DMS53 treated with DMSO at 0.1 percent for 48 hours (cell line): ENCODE data around the gene PLEKHA6.

Experiments
- DNase-seq: peaks from one replicate; lab custom pipeline; 2025; ENCODE audit not compliant: unreplicated experiment; lab: John Stamatoyannopoulos, UW

The PLEKHA6 gene

DNA sequence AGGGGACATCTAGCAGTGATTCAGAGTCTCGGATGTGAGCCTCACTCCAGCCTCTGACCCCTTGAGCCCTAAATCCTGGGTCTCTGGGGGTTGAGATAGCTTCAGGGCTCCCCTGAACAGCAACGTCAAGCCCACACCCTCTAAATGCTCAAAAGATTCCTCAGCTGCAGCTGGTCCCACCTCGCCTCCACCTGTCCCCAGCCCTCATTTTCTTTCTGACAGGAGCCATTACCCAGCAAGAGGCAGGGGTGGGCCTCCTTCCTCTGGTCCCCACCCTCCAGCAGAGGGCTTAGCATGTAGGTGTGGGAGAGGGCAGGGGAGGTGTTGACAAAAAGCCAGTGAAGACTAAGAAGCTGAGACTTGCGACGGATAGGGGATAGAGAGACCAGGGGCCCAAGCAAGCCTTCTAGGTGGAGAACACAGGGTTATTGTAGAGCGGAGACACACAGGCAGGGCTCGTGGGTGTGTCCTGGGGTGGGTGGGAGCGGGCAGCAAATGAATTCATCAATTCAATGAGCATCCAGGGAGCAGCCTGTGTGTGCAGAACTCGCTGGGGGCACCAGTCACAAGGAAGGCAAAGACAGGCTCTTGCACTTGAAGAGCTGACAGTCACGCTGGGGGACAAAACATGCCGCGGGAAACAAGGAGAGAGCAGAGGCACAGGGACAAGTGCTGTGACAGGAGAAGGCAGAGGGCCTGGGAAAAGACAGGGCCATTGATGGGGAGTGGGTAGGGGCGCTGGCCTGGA, 97.0 kb downstream of the PLEKHA6 start:
- no peak for DNase-seq

DNA sequence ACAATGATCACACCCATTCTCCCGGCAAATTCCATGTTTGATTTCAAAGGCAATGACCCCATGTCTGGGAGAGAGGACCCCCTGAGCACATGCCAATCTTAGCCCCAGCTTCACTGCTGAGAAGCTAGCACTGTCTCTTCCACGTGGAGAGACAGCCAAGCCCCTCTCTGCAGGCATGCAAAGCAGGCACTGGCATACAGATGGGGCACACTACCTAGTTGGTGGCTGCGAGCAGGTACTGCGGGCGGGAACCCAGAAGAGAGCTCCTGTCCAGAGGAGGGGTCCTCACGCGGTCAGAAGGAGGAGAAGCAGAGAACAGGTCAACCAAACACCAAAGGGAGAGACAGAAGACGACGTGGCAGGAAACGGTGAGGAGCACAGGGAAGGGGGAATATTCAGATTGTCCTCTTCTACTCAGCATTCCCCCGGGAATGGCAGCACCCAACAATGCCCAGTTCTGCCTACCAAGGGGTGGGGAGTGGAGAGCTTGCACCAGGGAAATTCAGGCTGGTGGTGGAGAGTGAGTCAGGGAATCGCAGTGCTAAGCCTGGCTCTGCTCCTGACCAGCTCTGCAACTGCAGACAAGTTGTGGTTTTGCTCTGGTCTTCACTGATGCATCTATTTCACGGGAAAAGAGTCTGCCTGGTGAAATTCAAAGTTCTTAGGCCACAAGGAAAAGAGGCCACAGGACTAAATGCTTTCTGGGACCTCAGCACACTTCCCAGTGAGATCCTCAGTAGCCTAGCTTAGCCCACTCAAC, 97.8 kb downstream of the PLEKHA6 start:
- no peak for DNase-seq

DNA sequence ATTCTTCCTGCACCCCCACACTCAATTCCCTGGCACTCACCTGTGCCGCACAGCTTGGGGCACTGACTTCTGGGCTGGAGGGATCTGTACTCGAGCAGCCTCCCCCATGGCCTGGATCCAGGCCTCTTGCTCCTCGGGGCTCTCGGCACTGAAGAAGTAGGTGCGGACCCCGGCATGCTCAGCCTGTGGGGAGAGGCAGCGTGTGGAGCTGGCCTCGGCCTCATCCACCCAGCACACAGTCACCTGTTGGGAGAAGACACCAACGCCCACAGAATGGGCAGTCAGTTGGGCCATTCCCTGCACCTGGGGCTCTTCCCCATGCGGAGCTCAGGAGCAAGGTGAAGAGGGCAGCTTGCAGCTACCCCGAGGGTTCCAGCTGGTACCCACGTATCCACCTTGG, 98.5 kb downstream of the PLEKHA6 start:
- DNase-seq: no peak

DNA sequence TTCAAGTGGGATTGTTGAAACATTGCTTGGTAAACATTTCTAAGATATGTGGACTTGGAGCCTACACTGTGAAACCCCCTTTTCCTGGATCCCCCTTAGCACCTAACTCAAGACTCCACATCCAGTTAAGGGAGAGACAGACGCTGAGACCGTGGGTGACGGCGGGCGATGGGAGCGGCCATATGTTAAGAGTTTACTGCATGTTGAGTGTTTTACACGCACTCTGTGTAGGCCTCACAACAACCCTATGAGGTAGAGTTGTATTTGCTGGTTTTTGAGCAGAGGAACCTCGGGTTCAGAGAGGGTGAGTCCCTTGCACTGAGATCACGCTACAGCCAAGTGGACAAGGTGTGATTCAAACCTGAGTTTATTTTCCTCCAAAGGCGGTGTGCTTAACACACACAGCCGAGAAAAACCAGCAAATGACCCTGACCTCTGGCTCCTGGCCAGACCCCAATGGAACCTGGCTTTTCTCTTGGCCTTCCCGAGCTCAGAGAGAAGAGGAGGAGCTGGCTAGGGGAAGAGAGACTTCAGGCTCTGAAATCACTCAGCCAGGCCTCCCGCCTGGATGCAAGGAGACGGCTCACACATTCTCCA, 99.0 kb downstream of the PLEKHA6 start:
- DNase-seq: no peak

DNA sequence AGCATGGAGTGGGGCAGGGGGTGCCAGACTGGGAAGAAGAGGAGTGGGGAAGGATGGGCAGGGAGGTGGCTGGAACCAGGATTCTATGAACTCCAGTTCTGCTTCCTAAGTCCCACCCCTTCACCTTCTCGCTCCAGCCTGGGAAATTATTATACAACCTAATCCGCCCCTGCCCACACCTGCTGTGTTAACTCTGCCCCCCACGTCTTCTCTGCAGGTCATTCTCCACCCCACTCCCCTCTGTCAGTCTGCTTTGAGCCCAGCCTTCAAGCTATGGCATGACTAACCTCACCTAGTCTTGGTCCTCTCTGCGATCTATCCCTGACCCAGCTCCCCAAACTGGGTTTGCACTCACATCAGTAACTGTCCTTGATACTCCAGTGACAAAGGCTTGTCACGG, 99.9 kb downstream of the PLEKHA6 start:
- DNase-seq: no peak

DNA sequence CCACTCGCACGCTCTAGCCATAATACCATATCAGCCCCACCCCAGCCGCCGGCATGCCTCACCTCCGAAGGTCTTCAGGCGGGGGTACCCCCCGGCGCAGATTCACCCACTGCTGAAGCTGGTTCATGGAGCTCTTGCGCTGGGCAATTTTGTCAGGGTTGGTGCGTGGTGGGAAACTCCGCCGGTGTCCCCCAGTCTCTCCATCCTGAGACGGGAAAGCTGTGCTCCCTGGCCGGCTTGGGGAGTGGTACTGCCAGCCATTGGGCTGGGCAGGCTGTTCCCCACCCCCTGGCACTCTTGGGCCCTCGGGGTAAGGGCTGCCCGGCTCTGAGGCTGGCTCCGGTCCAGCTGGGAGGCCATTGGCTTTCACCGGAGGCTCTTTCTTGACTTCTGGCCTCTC, 100.5 kb downstream of the PLEKHA6 start:
- DNase-seq: no peak

DNA sequence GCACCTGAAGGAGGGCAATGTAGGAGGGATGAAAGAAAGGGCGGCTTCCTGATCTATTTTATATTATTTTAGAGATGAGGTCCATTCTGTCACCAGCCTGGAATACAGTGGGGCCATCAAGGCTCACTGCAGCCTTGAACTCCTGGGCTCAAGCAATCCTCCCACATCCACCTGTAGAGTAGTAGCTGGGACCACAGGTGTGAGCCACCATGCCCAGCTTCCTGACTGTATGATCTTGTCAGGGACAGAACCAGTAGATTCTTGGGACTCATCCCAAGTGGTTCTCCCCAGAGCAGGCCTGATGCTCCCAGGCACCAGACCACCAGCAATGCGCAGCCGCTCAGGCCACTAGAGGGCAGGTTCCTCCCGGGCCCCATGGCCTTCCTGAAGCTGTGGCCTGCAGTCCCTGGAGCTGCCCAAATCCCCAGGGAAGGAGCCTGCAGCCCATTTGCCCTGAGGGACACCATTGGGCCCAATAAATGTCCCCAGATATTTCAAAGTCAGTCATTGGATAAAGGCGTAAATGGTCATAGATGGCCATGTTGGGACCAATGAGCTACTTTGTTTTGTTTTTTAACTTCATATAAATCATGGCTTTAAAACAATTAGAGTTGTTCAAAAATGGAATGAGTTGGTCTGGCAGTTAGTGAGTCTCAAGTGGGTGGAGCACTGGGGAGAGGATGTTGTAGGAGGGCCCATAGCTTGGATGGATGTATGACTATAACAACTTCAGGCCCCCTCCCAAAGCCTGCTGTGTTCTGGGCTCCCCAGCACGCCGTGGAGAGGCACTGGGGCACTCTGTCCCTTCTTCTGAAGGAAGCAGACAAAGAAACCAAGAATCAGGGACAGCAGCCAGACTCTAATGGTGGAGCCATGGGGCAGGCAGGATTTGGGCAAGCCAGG, 101.3 kb downstream of the PLEKHA6 start:
- DNase-seq: peak; percentile 27

DNA sequence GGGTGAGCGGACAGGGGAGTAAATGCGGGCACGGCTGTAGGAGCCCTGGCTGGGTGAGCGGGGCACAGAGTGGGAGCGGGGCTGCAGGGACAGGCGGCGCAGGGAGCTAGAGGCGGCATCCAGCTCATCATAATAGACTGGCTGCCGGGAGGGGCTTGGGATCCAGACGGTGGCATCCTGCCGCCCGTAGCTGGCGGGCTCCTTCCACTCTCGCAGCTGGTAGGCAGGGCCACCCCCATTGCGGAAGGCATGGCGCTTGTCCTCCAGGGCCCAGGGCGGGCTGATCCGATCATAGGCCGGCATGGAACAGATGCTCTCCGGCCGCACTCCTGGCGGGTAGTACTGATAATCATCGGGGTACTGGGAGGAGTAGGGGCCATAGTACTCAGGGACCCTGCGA, 102.3 kb downstream of the PLEKHA6 start:
- DNase-seq: no peak

DNA sequence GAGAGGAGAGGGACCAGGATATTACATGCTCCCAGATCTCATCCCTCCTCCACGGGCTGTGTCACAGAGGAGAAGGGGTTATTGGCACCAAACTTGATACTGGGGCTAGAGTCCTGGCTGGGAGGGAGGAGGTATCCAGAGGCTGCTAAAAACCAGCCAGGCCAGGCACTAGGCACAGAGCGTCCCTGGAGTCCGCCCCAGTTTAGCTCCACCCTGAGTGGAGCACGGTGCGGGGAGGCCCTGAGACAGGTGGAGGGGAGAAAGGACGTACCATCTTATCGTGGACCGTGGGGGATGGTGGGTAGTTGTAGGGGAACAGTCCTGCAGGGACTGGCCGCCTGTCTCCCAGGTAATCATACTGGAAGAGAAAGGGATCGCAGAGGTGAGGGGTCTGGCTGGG, 103.2 kb downstream of the PLEKHA6 start:
- no peak for DNase-seq

DNA sequence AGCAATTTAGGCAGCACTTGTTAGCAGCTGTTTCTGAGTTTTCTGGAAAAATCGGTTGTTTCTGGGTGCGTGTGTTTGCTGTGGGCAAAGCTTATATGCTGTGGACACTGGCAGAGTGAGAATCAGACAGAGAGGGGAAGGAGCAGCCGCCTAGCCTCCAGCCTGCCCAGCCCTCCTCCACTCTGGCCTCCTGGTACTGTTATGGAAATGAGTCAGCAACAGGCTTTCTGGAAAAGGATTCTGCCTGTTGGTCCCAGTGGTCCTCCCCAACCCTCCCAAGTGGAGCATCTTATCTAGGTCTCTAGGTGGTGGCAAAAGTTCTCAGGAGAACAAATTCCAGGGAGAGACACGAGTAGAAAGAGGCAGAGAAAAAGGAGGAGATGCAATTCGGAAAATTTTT, 103.8 kb downstream of the PLEKHA6 start:
- no peak for DNase-seq

DNA sequence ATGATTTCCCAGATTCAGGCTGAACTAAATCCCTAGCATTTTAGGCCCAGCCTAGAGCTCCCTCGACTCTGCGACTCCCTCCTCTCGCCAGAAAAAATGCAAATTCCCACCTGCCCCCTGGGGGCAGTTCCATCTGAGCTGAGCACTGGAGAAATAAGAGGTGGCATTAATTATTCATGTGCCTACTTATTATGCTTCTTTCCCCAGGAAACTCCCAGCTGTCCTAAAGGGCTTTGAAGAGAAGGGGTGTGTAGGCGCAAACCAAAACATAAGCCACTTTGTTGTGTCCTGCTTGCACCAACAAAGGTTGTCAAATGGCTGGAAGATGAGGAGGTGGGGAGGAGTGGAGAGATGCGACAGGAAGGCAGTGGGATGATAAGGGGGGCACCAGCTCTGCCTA, 104.5 kb downstream of the PLEKHA6 start:
- DNase-seq: no peak

DNA sequence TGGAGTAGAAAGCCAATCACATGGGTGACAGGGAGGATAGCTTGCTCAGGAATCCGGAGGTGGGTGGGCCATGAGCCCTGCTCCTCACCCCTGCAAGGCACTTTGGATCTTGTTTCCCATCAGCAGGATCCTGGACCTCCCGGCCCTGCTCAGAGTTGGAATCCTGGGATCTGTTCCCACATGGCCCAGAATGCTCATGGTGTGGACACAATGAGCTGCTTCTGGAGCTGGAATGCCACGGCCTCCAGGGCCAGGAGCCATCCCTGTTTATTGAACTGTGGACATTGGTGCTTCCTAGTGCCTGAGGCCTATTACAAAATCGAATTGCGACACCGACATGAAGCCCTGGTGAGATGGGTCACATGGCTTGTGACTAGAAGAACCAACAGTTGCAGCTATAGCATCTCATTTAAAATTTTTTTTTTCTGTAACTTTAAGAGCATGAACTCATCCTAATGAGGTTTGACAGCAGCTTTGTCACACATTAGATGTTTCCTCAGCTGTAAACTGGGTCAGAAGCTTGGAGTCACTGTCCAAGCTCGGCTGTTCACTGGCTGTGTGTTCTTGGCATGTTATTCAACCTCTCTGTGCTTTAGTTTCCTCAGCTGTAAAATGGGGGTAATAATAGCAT, 105.6 kb downstream of the PLEKHA6 start:
- DNase-seq: no peak

DNA sequence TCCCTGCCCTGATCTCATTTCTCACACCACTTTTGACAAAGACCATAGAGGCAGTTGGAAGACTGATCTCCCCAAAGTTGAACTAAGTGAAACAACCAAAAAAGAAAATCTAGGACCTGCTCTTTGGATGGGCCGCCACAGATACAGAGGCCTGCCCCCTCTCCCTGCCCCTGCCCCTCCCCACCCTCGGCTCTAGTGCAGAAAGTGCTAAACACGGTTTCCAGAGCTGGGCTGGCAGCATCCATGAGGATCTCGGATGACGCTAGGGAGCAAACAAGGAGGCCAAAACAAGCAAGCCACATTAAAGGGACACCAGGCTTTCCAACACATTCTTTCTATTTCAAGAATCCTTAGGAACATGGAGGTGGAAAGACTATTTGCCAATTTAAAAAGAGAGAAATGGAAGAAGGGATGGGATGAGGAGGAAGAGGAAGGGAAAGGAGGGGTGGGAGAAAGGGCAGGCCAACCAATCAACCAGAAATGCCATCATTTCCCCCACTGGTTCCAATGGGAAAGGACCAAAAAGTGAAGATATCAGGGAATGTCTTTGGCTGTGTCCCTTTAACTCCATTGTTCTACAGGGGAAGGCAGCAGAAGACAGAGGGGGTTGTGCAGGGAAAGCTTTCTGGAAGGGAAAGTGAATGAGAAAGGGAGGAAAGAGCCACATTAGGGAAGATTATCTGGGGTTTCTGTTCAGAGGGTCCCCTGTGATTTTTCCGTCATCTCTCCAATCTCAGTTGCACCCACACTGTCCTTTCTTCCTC, 107.6 kb downstream of the PLEKHA6 start:
- no peak for DNase-seq

DNA sequence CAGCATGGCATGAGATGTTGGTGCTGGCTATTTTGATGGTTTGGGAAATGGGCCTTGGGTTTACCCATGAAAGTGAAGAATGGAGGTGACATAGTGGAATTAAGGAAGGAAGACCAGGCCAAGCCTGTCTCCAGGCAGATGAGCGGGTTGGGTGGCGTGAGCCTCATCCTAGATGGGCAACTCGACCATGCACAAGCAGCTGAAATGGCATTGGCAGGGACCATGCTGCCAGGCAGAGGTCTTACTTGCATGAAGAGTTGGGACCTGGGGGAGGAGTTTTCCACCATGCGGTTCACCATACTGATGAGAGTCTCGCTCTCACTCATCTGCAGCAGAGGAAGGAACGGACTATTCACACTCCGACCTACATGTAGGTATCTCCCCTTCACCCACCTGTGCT, 108.4 kb downstream of the PLEKHA6 start:
- no peak for DNase-seq

DNA sequence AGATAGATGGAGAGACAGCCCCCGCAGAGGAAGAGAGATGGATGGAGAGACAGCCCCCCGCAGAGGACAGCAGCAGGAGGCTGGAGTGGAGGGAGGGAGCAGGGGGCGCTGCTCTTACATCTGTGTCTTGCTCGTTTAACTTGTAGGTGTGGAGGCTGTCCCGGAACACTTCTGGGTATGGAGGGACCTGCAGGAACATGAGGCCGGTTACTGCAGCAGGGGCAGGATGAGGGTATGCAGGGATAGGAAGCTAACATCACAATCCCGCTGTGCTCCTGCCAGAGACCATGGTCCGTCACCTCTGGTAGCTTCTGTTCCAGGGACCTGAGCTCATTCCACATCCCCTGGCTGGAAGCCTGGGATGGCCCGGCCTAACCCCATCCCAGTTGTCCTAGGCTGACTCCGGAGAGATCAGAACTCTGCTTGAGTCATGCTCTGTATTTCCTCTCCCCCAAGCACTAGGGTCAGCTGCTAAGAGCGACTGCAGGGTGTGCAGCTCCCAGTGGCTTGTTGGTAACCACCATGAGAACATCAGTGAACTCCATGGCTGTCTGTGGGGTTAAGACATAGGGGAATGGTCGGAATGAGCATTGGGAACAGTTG, 109.2 kb downstream of the PLEKHA6 start:
- DNase-seq: no peak

DNA sequence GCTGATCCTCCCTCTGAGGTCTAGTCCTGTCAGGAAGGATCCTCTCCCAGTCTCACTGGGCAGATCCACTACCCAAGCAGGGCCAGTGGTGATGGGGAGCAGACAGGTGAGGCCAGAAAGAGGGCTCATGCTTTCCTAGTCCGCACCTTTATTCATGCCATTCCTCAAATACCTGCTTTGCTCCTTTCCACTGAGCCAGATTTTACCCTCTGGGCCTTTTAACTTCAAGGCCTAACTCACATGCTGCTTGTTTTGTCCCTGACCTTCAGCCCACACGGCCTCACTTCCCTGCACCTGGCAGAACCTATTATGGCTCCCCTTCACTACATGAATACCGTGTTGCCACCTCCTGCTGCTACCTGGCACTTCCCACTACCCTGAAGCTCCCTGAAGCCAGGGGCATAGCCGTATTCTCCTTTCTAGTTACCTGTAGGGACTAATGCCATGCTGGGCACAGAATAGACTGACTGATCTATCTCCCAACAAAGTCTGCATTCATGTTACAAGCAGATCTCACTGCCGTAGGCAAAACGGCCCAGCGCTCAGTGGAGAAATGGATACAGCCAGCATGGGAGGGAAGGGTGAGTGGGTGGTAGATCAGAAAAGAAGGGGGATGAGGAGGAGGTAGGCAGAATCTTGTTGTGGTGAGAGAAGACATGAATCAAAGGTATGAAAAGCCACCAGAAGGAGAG, 109.8 kb downstream of the PLEKHA6 start:
- no peak for DNase-seq

DNA sequence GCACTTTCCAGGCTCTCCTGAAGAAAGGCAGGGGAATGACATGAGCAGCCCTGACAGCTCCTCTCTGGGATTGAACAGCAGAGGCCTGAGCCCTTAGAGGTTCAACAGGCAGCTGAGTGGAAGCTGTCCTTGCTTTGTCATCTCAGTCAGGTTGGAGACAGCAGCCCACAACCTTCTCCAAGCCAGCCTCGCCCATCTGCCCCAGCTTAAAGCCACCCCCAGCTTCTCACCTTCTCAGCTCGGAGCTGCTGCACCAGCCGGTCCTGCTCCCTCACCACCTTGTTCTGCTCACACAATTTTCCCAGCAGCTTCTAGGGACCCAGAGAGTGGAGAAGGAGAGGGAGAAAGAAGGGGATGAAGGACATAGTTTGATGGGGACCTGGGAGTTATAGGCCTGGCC, 110.8 kb downstream of the PLEKHA6 start:
- DNase-seq: no peak

DNA sequence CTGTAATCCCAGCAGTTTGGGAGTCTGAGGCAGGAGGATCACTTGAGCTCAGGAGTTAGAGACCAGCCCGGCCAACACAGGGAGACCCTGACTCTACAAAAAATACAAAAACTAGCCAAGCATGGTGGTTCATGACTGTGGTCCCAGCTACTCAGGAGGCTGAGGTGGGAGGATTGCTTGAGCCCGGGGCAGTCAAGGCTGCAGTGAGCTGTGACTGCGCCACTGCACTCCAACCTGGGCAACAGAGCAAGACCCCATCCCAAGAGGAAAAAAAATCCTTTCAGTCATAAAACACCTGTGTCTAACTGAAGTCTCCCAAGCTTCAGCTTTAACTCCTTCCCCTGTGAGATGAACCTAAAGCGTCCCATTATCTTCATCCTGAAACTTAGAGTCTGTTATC, 112.9 kb downstream of the PLEKHA6 start:
- DNase-seq: no peak

DNA sequence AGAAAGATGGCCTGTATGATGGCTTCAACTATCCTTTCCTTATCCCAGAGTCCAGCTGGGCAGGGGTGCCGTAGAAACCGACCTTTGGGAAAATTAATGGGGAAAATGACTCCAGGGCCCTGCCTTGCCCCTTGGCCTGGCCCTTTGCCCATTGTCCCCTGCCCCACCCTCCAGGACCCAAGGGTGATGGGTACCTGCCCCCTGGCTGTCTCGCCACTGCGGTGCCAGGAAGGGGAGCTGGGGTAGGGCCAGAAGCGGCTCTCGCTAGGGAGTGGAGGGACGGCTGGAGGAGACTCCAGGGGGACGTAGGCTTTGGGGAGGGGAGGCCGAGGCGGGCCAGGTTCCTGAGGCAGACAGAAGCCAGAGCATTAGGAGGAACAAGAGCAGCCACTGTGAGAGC, 116.8 kb downstream of the PLEKHA6 start:
- DNase-seq: no peak
